Body of pancreas (tissue), 4 donors: ENCODE results near the gene MRTFA. TPM values are rescaled to one million over a fixed set of nuclear protein-coding genes. Genes with fewer than 3 reads are reported as not detected.
A peak's percentile ranks its signal among the peaks of the same experiment; 100 is the strongest.
"Not testable (repeated sequence)": the region's sequence is repeated elsewhere in the genome, so short reads cannot be mapped to it uniquely, and the experiment has no call there.

Experiments
- ATAC-seq: fragments of 150-250 bp; one replicate; pipeline ENCODE4 v1.9.1; 2016
- DNase-seq, 4 donors: peaks; one replicate each; pipeline ENCODE4 v3.0.0-alpha.2; 2019
- H3K27ac ChIP-seq, 4 donors: fragments of 200-600 bp; sonication (generic); 1 replicate in 3 of 4; 2 replicates in 1 of 4; pipeline versions ENCODE4 v1.5.1 to v1.6.1; 2016 to 2019; ENCODE audit warnings: mild to moderate bottlenecking in 1 of 4, mixed read lengths in 1 of 4, moderate library complexity in 1 of 4
- H3K27me3 ChIP-seq, 2 donors: fragments of 200-600 bp; sonication (generic); one replicate each; pipeline ENCODE4 v1.6.0; 2016; ENCODE audit warnings: mild to moderate bottlenecking in 1 of 2
- H3K36me3 ChIP-seq, 2 donors: fragments of 200-600 bp; sonication (generic); replicated peaks in 1 of 2; 2 replicates each; pipeline ENCODE4 v1.5.1; 2016; ENCODE audit warnings: low read depth in 2 of 2; ENCODE audit not compliant: insufficient read depth in 1 of 2
- H3K4me1 ChIP-seq: fragments of 200-600 bp; sonication (generic); one replicate; pipeline ENCODE4 v1.6.0; 2016
- H3K4me3 ChIP-seq, 2 donors: fragments of 200-600 bp; sonication (generic); 1 replicate in 1 of 2; 2 replicates in 1 of 2; pipeline ENCODE4 v1.5.1; 2016 to 2019
- H3K9me3 ChIP-seq, 3 donors: fragments of 200-600 bp; sonication (generic); 1 replicate in 2 of 3; 2 replicates in 1 of 3; pipeline ENCODE4 v1.5.1; 2016
- CTCF ChIP-seq, 7 experiments: fragments of 450-650 bp in 4 of 7; fragments of 200-600 bp in 3 of 7; sonication (generic) in 3 of 7; IDR thresholded peaks; one replicate each; pipeline ENCODE4 v1.5.1; 2016 to 2019; ENCODE audit warnings: antibody characterized with exemption in 7 of 7
- POLR2A ChIP-seq, 3 donors: fragments of 450-650 bp; IDR thresholded peaks; one replicate each; pipeline ENCODE4 v1.6.1; 2016; ENCODE audit warnings: antibody characterized with exemption in 3 of 3, mild to moderate bottlenecking in 2 of 3
- WGBS, 2 donors: methylation state at CpG; one replicate each; pipeline ENCODE4 v1.1.5; 2017; 5-methylcytosine and 5-hydroxymethylcytosine counted together
- intact Hi-C: fragments of 100-400 bp; cut with DNase I; formaldehyde crosslinking; loops from one replicate; pipeline ENCODE4 v1.15.1; 2023
- total RNA-seq, 2 donors: library from RNA; depleted of rRNA; stranded (reverse); fragments of >200 nt; gene quantifications; one replicate each; pipeline ENCODE4 v1.1.0, GENCODE V29; 2016

MRTFA gene
- total RNA-seq, 2 donors from 2014 or later = 47.0 to 71.5 TPM

GRCh38 chr22:40507491-40507890 is 129.0 kb downstream of the MRTFA start:
- ATAC-seq (no peak), DNase-seq (no peak)
- Histone ChIP-seq H3K4me3 (no peak overlapping the region), H3K27me3 (no peaks in the 10 kb centered on the region), H3K36me3 (no peaks in the 10 kb centered on the region), H3K9me3 (no peaks in the 10 kb centered on the region), H3K27ac (peak overlapping the region in 3 of 4 donors; percentile 78 to 95 (median 83)), H3K4me1 (peaks cover 78% of the 10 kb centered on the region)
- intact Hi-C loops = no loop called here
- TF ChIP-seq POLR2A (IDR thresholded peaks at IDR 0.05) (no peak), CTCF (IDR thresholded peaks at IDR 0.05) (no peak)
- 55 to 56% methylated on average over 6 of the region's 6 CpGs for WGBS, 2 donors

- no peaks in the 10 kb centered on the region for H3K36me3 ChIP-seq
- intact Hi-C loops = no loop called here
- H3K4me3 ChIP-seq = no peak overlapping the region
- H3K27me3 ChIP-seq = no peaks in the 10 kb centered on the region
- peak overlapping the region in 2 of 4 donors; percentile 83 to 95 for H3K27ac ChIP-seq
- 82 to 85% methylated on average over 3 of the region's 3 CpGs for WGBS, 2 donors
- no peaks in the 10 kb centered on the region for H3K9me3 ChIP-seq
- DNase-seq (no peak), ATAC-seq (no peak)
- peaks cover 71% of the 10 kb centered on the region for H3K4me1 ChIP-seq
- TF ChIP-seq CTCF (IDR thresholded peaks at IDR 0.05) = no peak
- no peak for TF ChIP-seq POLR2A (IDR thresholded peaks at IDR 0.05)
Observed at GRCh38 chr22:40506762-40507161, 129.8 kb downstream of the MRTFA start.

- ATAC-seq (no peak), DNase-seq (no peak)
- H3K36me3 ChIP-seq = no peaks in the 10 kb centered on the region
- intact Hi-C loops = no loop called here
- H3K27ac ChIP-seq = peak overlapping the region in 1 of 4 donors; percentile 41
- H3K4me1 ChIP-seq = peaks cover 55% of the 10 kb centered on the region
- H3K27me3 ChIP-seq = no peaks in the 10 kb centered on the region
- H3K4me3 ChIP-seq = no peak overlapping the region
- no peaks in the 10 kb centered on the region for H3K9me3 ChIP-seq
- WGBS, 2 donors = 60 to 61% methylated on average over 3 of the region's 3 CpGs
- TF ChIP-seq CTCF (IDR thresholded peaks at IDR 0.05) (no peak), POLR2A (IDR thresholded peaks at IDR 0.05) (no peak)
Observed at GRCh38 chr22:40504285-40505249, 132.0 kb downstream of the MRTFA start.

DNA sequence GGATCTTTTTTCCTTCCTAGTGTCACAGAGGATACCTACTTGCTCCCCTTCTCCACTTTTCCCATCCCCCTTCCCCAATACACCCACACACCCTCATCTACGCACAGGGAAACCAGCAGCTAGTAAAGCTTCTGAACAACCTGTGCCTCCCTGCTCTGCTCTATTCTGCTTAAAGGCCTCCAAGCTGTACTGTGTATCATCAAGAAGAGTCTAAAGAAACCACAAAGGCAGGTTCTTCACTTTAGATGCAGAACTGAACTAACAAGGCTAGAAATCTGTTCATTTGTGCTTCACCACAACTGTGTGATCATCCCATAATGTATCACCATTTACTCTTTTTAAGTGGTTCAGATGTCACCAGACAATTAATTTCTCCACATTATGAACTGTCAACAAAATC is 133.6 kb downstream of the MRTFA start:
- DNase-seq = no peak
- Histone ChIP-seq H3K4me3 (no peak overlapping the region), H3K27ac (no peak overlapping the region), H3K9me3 (no peaks in the 10 kb centered on the region), H3K36me3 (no peaks in the 10 kb centered on the region), H3K4me1 (peaks cover 54% of the 10 kb centered on the region), H3K27me3 (no peaks in the 10 kb centered on the region)
- TF ChIP-seq POLR2A (IDR thresholded peaks at IDR 0.05) (no peak), CTCF (IDR thresholded peaks at IDR 0.05) (no peak)
- intact Hi-C loops = no loop called here
- ATAC-seq = no peak
- 89 to 100% methylated on average over 1 of the region's 1 CpG for whole genome bisulfite sequencing, 2 donors

DNA sequence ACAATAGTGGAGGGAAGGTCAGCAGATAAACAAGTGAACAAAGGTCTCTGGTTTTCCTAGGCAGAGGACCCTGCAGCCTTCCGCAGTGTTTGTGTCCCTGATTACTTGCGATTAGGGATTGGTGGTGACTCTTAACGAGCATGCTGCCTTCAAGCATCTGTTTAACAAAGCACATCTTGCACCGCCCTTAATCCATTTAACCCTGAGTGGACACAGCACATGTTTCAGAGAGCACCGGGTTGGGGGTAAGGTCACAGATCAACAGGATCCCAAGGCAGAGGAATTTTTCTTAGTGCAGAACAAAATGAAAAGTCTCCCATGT is 136.1 kb downstream of the MRTFA start:
- H3K9me3 ChIP-seq, DNase-seq, H3K27me3 ChIP-seq, H3K4me3 ChIP-seq, ATAC-seq, intact Hi-C loops, H3K36me3 ChIP-seq, H3K27ac ChIP-seq: not testable (repeated sequence)
- 56 to 84% methylated on average over 4 of the region's 5 CpGs for WGBS, 2 donors
- H3K4me1 ChIP-seq = peaks cover 43% of the 10 kb centered on the region
